HG03103 (cell line): ENCODE data around the gene GTPBP3.
A peak's percentile ranks its signal among the peaks of the same experiment; 100 is the strongest.
"Not testable (repeated sequence)": the region's sequence is repeated elsewhere in the genome, so short reads cannot be mapped to it uniquely, and the experiment has no call there.

Source experiments
- ATAC-seq: cut with Tn5 transposase; IDR thresholded peaks from one replicate; pipeline ENCODE4 v1.9.1; 2021; ENCODE audit warnings: low read depth; ENCODE audit not compliant: unreplicated experiment

The GTPBP3 gene

GRCh38 chr19:17336872-17337674 is at the start of gene GTPBP3:
Gene GTPBP3 (plus strand): TSS chr19:17337553. CDS start chr19:17337612, 59 bp downstream.
- peak; percentile 78 for ATAC-seq

DNA sequence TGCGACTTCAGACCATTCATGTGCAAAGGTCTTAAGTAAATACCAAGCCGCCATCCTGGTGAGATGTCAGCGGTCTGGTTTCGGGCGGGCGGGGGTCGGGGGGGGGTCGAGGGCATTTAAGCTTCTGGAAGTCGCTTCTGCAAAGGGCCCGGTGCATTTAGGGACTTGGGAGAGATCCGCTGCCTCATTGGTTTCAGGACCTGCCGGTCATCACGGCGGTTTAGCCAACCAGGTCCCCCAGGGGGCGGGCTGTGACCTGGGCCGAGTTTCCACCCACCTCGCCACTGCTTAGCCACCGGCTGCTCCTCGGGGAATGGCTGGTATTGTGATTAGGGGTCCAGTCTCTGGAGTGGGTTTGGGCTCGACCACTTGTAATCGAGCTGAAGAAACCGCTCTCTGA is 47.9 kb upstream of the GTPBP3 start:
- ATAC-seq: no peak

DNA sequence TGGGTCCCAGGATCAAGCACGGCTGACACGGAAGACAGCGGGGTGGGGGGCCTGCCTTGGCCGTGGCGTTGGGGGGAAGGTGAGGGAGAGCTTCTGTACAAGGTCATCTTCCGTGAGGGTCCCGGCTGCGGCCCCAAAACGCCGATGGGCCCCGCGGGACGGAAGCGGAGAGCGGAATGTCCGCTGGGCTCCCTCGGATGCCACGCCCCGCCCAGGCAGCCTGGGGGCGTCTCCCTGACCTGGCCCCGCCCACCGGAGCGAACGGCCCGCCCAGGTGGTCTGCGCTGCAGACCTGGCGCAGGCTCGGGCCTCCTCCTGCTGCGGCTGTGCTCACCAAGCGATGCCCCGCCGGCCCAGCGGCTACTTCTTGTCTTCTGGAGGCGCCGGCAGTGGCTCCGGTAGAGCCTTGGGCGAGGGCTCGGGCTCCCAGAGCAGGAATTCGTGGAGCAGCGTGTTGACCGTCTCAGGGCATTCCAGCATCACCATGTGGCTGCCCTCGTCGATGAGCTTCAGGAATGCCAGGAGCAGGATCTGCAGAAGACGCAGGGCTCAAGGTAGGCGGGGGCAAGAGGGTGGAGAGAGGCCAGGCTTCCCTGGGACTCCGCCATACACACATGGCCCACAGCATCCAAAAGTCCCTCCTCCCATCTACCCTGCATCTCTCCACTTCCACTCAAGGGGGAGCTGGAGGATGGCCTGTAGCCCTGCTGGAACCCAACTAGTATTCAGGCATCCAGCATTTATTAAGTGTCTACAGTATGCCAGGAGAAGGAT is 44.9 kb upstream of the GTPBP3 start:
- ATAC-seq: no peak

DNA sequence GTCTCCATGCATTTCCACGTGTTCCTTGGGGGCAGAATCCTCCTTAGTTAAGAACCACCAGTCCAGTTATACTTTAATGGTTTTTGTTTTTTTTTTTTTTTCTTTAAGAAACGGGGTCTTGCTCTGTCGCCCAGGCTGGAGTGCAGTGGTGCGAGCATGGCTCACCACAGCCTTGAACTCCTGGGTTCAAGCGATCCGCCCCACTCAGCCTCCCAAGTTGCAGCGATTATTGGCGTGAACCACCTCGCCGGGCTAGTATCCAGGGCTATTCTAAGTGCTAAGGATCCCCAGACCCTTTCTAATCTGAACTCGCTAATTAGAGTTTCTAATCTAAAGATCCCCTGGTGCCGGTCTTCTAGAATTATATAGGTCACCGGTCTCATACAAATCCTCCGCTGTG is 43.7 kb upstream of the GTPBP3 start:
- ATAC-seq: no peak

DNA sequence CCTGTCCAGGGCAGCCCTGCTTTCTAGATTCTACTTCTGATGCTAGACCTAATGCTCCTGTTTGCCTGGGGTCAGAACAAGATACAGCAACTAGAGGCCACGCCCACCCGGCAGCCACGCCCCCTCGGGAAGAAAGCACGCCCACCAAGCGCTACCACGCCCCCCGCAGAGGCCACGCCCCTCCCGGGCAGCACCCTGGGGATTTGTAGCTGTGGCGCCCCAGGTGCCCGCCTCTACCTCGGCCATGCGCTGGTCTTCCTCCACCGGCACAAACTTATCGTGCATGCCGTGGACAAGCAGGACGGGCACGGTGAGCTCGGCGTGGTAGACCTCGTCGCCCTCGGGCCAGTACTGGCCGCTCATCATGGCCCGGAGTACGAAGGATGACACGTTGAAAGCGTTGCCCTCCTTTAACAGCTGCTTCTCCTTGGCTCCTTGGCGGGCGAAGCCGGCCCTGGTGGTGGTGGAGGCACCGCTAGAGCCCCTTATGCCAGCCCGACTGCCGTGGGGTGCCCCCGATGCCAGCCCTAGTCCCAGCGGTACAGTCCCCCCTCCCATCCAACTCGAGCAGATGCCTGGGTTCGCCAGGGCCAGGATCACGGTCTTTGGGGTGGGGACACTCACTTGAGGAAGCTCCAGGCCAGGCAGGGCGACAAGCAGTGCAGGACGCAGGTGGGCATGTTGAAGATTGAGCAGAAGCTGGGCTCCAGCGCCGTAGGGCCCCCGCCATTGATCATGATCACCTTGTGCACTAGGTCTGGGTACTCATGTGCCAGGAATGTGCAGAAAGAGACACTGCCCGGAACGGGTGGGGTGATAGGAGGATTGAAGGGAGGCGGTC is 43.1 kb upstream of the GTPBP3 start:
- ATAC-seq: no peak

DNA sequence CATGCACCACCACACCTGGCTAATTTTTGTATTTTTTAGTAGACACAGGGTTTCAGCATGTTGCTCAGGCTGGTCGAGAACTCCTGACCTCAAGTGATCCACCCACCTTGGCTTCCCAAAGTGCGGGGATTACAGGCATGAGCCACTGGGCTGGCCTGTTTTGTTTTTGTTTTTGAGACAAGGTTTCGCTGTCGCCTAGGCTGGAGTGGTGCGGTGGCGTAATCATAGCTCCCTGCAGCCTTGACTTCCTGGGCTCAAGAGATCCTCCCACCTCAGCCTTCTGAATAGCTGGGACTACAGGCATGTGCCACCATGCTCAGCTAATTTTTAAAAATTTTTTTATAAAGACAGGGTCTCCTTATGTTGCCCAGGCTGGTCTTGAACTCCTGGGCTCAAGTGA is 41.8 kb upstream of the GTPBP3 start:
- not testable (repeated sequence) for ATAC-seq

- ATAC-seq: no peak
These were observed 41.1 kb upstream of the GTPBP3 start for GRCh38 chr19:17296273-17296672.

DNA sequence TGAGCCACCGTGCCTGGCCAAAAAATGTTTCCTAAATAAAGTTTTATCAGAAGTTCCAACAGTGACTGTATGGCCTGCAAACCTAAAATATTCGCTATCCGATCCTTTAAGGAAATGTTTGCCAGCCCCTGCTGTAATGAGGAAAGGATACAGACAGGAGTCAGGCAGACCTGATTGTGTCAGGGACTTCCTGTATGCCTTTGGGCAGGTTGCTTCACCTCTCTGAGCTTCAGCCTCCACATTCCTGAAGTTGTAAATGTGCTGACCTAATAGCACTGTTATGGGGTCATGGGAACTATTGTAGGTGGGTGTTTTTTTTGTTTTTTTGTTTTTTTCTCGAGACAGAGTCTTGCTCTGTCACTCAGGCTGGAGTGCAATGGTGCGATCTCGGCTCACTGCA is 40.4 kb upstream of the GTPBP3 start:
- no peak for ATAC-seq

DNA sequence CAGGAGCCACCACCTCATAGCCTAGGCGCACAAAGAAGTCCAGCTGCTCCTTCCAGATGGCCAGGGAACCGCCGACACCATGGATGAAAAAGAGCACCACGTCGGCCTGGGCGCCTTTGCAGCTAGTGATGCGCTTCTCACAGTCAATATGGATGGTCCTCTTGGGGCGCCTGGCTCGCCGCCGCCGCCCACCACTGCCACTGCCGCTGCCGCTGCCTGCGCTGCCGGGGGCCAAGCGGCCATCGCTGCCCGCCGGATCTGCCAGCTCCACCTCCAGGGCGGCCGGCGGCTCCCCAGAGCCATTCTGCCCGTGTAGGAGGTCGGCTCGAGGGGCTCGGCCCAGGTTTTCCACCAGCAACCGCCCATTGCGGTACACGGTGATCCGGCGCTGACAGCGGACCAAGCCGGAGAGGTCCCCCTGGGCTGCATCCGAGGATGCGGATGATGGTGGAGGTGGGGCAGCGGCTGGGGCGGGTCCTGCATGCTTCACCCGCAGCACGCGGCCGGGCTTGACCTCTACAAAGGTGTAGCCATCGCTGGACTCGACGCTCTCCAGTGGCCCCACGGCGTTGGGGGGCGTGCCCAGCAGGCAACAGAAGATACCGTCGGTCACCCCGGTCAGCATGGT is 36.2 kb upstream of the GTPBP3 start:
- ATAC-seq: no peak

- no peak for ATAC-seq
These were observed 34.8 kb upstream of the GTPBP3 start for GRCh38 chr19:17302391-17303166.

DNA sequence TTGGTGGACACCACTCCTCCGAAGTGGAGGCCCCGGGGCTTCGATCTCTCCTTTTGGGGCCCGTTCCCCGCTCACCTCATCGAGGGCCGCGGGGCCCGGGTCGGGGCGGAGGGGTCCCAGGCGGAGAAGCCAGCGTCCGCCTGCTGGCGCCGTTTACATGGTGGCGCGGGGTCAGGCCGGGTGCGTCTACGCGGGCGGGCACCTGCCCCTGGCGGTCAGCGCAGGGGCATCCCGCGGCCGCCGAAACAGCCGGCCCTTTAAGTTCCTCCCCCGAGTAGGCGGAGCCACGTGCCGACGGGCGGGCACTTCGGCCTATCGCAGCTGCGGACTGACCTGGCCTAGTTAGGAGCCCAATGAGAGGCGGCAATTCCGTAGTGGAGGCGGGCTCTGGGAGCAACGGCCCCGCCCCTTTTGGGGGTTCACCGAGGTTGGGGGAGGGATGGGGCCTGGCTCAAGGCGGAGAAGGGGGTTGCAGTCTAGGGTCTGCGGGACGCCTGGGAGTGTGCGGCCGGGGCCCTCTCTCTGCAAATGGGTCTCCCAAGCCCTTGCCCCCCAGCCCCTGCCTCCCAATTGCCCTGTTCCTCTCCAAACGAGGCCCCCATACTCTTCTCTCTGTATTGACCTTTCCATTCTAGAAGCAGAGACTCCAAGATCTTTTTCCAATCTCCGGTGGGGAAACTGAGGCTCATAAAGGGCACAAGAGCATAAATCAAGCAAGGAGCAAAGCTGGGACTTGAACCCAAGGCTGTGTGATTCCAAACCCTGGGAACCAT is 34.0 kb upstream of the GTPBP3 start, which contains the start of gene ABHD8:
Gene ABHD8, minus strand, starts transcription at position 259 of the 773 bp plus-strand sequence. CDS start 1,809 bp downstream, outside the sequence.
- ATAC-seq: peak; percentile 62

DNA sequence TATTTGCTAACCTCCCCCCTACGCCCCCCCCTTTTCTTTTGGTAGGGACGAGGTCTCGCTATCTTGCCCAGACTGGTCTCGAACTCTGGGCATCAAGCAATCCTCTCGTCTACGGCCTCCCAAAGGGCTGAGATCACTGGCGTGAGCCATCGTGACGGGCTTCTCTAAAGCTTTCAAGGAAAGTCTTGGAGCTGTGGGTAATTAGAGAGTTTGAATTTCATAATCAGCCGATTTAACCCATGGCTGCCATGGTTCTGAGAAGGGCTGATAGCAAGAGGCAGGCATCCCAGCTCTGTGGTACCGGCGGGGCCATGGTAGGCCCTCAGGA is 33.4 kb upstream of the GTPBP3 start:
- no peak for ATAC-seq

- no peak for ATAC-seq
These were observed 32.8 kb upstream of the GTPBP3 start for GRCh38 chr19:17304386-17305215.

DNA sequence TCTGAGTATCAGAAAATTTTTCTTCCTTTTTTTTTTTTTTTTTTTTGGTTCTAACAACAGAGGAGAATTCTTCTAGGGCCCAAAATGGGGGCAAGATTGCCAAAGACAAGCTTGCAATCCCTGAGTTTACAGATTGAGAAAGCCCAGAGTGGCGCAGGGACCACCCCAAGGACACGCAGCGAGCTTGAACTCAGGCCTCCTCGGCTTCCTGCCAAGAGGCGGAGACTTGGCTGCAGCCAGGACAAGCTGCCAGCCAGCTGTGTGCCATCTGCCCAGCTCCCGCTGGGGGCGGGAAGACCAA is 32.2 kb upstream of the GTPBP3 start:
- ATAC-seq: no peak

DNA sequence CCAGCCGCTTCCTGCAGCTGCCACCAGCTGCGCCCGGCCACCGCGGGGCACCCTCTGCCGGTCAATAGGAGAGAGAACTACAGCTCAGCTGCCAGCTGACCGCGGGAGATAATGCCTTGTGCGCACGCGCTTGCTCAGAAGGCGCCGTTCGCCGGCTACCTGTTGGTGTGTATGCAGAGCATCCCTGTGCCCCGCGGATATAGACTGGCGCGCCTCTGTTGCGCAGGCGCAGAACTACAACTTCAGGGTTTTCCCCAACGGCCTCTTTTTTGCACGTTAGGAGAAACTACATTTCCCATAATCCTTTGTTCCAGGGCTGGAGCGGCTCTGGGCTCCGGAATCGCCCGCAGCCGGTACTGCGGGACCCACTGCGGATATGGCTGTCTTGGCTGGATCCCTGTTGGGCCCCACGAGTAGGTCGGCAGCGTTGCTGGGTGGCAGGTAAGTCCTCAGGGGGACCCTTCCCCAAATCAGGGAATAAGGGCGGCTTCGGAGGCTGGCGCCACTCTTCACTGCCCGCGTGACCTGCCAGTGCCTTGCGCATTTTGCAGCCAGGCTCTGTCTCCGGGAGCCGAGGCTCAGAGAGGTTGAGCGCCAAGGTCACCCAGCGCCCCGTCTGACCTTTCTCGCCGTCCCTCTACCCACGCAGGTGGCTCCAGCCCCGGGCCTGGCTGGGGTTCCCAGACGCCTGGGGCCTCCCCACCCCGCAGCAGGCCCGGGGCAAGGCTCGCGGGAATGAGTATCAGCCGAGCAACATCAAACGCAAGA is 31.7 kb upstream of the GTPBP3 start, which contains the start of gene MRPL34:
Gene MRPL34, plus strand, starts transcription at position 356 of the 768 bp plus-strand sequence. Its CDS starts 21 bp downstream, at position 377.
- peak; percentile 43 for ATAC-seq

DNA sequence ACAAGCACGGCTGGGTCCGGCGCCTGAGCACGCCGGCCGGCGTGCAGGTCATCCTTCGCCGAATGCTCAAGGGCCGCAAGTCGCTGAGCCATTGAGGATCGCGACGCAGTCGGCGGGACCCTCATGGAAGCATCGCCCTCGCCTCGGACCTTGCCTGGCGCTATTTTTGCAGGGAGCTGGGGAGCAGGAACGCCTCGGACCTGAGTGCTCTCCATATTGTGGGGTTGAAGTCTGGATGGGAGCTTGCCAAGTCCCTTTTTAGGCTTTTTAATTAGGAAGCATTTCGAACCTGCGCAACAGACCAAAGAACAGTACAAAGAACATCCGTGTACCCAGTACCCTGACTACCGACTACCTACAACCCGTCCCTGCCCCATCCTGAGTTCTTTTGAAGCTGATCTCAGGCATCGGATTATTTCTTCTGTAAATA is 31.1 kb upstream of the GTPBP3 start:
- no peak for ATAC-seq

- ATAC-seq: no peak
These were observed 29.4 kb upstream of the GTPBP3 start for GRCh38 chr19:17307876-17308377.
